Glutamatergic neuron (in vitro differentiated cells): ENCODE data around the gene NRXN3. TPM values are rescaled to one million over a fixed set of nuclear protein-coding genes. Genes with fewer than 3 reads are reported as not detected.

Source experiments
- DNase-seq: peaks from one replicate; pipeline ENCODE4 v3.0.0; 2022
- H3K27ac Mint-ChIP-seq: one replicate; pipeline ENCODE4 v1.8.0; 2020; ENCODE audit warnings: mild to moderate bottlenecking, mixed read lengths, inconsistent platforms; ENCODE audit not compliant: unreplicated experiment
- H3K27me3 Mint-ChIP-seq: one replicate; pipeline ENCODE4 v1.8.0; 2020; ENCODE audit warnings: mild to moderate bottlenecking, moderate library complexity, mixed read lengths, inconsistent platforms; ENCODE audit not compliant: unreplicated experiment
- H3K36me3 Mint-ChIP-seq: one replicate; pipeline ENCODE4 v1.8.0; 2020; ENCODE audit warnings: mild to moderate bottlenecking, mixed read lengths, inconsistent platforms; ENCODE audit not compliant: unreplicated experiment
- H3K4me1 Mint-ChIP-seq: one replicate; pipeline ENCODE4 v1.8.0; 2020; ENCODE audit warnings: mild to moderate bottlenecking, low read depth, mixed read lengths, inconsistent platforms; ENCODE audit not compliant: unreplicated experiment
- H3K4me3 Mint-ChIP-seq: one replicate; pipeline ENCODE4 v1.8.0; 2020; ENCODE audit warnings: mild to moderate bottlenecking, mixed read lengths, inconsistent platforms; ENCODE audit not compliant: unreplicated experiment
- H3K9me3 Mint-ChIP-seq: one replicate; pipeline ENCODE4 v1.8.0; 2020; ENCODE audit warnings: mild to moderate bottlenecking, moderate library complexity, mixed read lengths, inconsistent platforms; ENCODE audit not compliant: unreplicated experiment
- CTCF ChIP-seq: fragments of 200-600 bp; sonication (generic); IDR thresholded peaks from one replicate; pipeline ENCODE4 v1.5.0; 2021; ENCODE audit not compliant: partially characterized antibody, unreplicated experiment
- total RNA-seq: library from RNA; stranded (reverse); fragmentation: NEBNext Ultra II Directional; extraction: Animal tissue kit (Norgen Biotek cat#: 25700); gene quantifications from one replicate; pipeline ENCODE4 v1.2.1, GENCODE V29; 2021; ENCODE audit not compliant: unreplicated experiment

Gene NRXN3
- total RNA-seq, 1 donor from 2014 or later, result 1.2 TPM

- Mint-ChIP-seq H3K4me1 (no peaks in the 10 kb centered on the region), H3K9me3 (no peaks in the 10 kb centered on the region), H3K4me3 (no peak overlapping the region), H3K27ac (no peak overlapping the region), H3K27me3 (no peaks in the 10 kb centered on the region), H3K36me3 (no peaks in the 10 kb centered on the region)
- TF ChIP-seq CTCF, result no peak
- no peak for DNase-seq
Measured at GRCh38 chr14:79111987-79112501, 941.9 kb downstream of the NRXN3 start.

- no peaks in the 10 kb centered on the region for H3K27me3 Mint-ChIP-seq
- DNase-seq, result no peak
- no peak overlapping the region for H3K4me3 Mint-ChIP-seq
- no peaks in the 10 kb centered on the region for H3K9me3 Mint-ChIP-seq
- no peak for TF ChIP-seq CTCF
- no peaks in the 10 kb centered on the region for H3K4me1 Mint-ChIP-seq
- H3K36me3 Mint-ChIP-seq, result no peaks in the 10 kb centered on the region
- H3K27ac Mint-ChIP-seq, result no peak overlapping the region
Measured at GRCh38 chr14:79117561-79117960, 947.4 kb downstream of the NRXN3 start.

GRCh38 chr14:79118291-79118690, 948.1 kb downstream of the NRXN3 start:
- no peak for TF ChIP-seq CTCF
- no peaks in the 10 kb centered on the region for H3K9me3 Mint-ChIP-seq
- no peak overlapping the region for H3K27ac Mint-ChIP-seq
- H3K27me3 Mint-ChIP-seq, result no peaks in the 10 kb centered on the region
- no peaks in the 10 kb centered on the region for H3K36me3 Mint-ChIP-seq
- no peak for DNase-seq
- no peak overlapping the region for H3K4me3 Mint-ChIP-seq
- H3K4me1 Mint-ChIP-seq, result no peaks in the 10 kb centered on the region

- TF ChIP-seq CTCF, result no peak
- DNase-seq, result no peak
- H3K4me1 Mint-ChIP-seq, result peaks cover 4% of the 10 kb centered on the region
- no peak overlapping the region for H3K27ac Mint-ChIP-seq
- peaks cover 1% of the 10 kb centered on the region for H3K9me3 Mint-ChIP-seq
- no peak overlapping the region for H3K4me3 Mint-ChIP-seq
- H3K27me3 Mint-ChIP-seq, result no peaks in the 10 kb centered on the region
- H3K36me3 Mint-ChIP-seq, result no peaks in the 10 kb centered on the region
Measured at GRCh38 chr14:79134361-79134760, 964.2 kb downstream of the NRXN3 start.

- TF ChIP-seq CTCF, result no peak
- Mint-ChIP-seq H3K9me3 (no peaks in the 10 kb centered on the region), H3K27ac (no peak overlapping the region), H3K4me3 (no peak overlapping the region), H3K36me3 (no peaks in the 10 kb centered on the region), H3K27me3 (no peaks in the 10 kb centered on the region), H3K4me1 (peaks cover 4% of the 10 kb centered on the region)
- no peak for DNase-seq
Measured at GRCh38 chr14:79136071-79137044, 966.2 kb downstream of the NRXN3 start.
